G401.6 (cell line): Measurements from ENCODE around the gene VAV1.
"Not testable (repeated sequence)": the region's sequence is repeated elsewhere in the genome, so short reads cannot be mapped to it uniquely, and the experiment has no call there.

Experiments used
- FAIRE-seq: peaks from 2 replicates; lab custom pipeline; 2012; peaks lifted over from hg19 to GRCh38; lab: Jason Lieb, UNC

VAV1 gene

GRCh38 chr19:6760606-6761005 lies 11.9 kb upstream of the VAV1 start:
- FAIRE-seq = no peak

GRCh38 chr19:6761053-6761676 lies 11.3 kb upstream of the VAV1 start:
- no peak for FAIRE-seq

- FAIRE-seq = not testable (repeated sequence)
Observed at GRCh38 chr19:6762253-6762797, 10.2 kb upstream of the VAV1 start.

GRCh38 chr19:6765738-6766356 lies 6.7 kb upstream of the VAV1 start:
- FAIRE-seq = no peak

- FAIRE-seq = no peak
Observed at GRCh38 chr19:6766357-6767080, 6.0 kb upstream of the VAV1 start.

GRCh38 chr19:6767081-6767356 lies 5.5 kb upstream of the VAV1 start:
- FAIRE-seq = no peak

GRCh38 chr19:6767357-6768235 lies 4.9 kb upstream of the VAV1 start, which contains the start of gene SH2D3A:
Gene SH2D3A (minus strand): TSS chr19:6767435. CDS start chr19:6763748, 3,687 bp downstream.
- no peak for FAIRE-seq

- FAIRE-seq = no peak
Observed at GRCh38 chr19:6768236-6768785, 4.2 kb upstream of the VAV1 start.

GRCh38 chr19:6769006-6769619 lies 3.4 kb upstream of the VAV1 start:
- FAIRE-seq = no peak

GRCh38 chr19:6771648-6772027 lies 870 bp upstream of the VAV1 start:
- FAIRE-seq = not testable (repeated sequence)

GRCh38 chr19:6772866-6773322 lies 386 bp downstream of the VAV1 start:
- no peak for FAIRE-seq

GRCh38 chr19:6773323-6773931 lies 919 bp downstream of the VAV1 start:
- FAIRE-seq = no peak

GRCh38 chr19:6774821-6775707 lies 2.6 kb downstream of the VAV1 start:
- no peak for FAIRE-seq

GRCh38 chr19:6776045-6776444 lies 3.5 kb downstream of the VAV1 start:
- FAIRE-seq = not testable (repeated sequence)

- no peak for FAIRE-seq
Observed at GRCh38 chr19:6776999-6777398, 4.5 kb downstream of the VAV1 start.

GRCh38 chr19:6777434-6777833 lies 4.9 kb downstream of the VAV1 start:
- no peak for FAIRE-seq

GRCh38 chr19:6778386-6778785 lies 5.9 kb downstream of the VAV1 start:
- no peak for FAIRE-seq

- FAIRE-seq = no peak
Observed at GRCh38 chr19:6779206-6779605, 6.7 kb downstream of the VAV1 start.

GRCh38 chr19:6787393-6787792 lies 14.9 kb downstream of the VAV1 start:
- no peak for FAIRE-seq

- FAIRE-seq = no peak
Observed at GRCh38 chr19:6788896-6789295, 16.4 kb downstream of the VAV1 start.
